SK-N-MC (cell line): ENCODE results near the gene PHETA1.

Source experiments
- DNase-seq: peaks from one replicate; pipeline ENCODE4 v3.0.0-alpha.2; 2011; ENCODE audit warnings: low read depth, low spot score
- H3K27ac ChIP-seq: fragments of 200-600 bp; sonication (generic); 2 replicates; pipeline ENCODE4 v1.5.1; 2016; ENCODE audit warnings: mixed run types
- H3K36me3 ChIP-seq: fragments of 200-600 bp; sonication (generic); 2 replicates; pipeline ENCODE4 v1.6.1; 2017; ENCODE audit warnings: antibody characterized with exemption, low read length, mixed read lengths; ENCODE audit not compliant: insufficient read depth
- H3K4me3 ChIP-seq: fragments of 200-600 bp; sonication (generic); 2 replicates; pipeline ENCODE4 v1.5.1; 2016
- H3K9ac ChIP-seq: fragments of 200-600 bp; sonication (generic); 2 replicates; pipeline ENCODE4 v1.8.0; 2017; ENCODE audit warnings: mixed run types, mixed read lengths; ENCODE audit not compliant: insufficient read length
- H3K9me3 ChIP-seq: fragments of 200-600 bp; sonication (generic); 2 replicates; pipeline ENCODE4 v1.6.1; 2017; ENCODE audit warnings: low read depth, mild to moderate bottlenecking, antibody characterized with exemption, low read length, moderate library complexity, mixed read lengths
- EZH2 ChIP-seq: fragments of 200-600 bp; sonication (generic); IDR thresholded peaks from one replicate; pipeline ENCODE4 v1.6.1; 2017; ENCODE audit warnings: antibody characterized with exemption
- FOXP2 ChIP-seq: optimal IDR thresholded peaks from 2 replicates; pipeline ENCODE3; 2011; ENCODE audit warnings: mild to moderate bottlenecking, moderate library complexity; ENCODE audit not compliant: insufficient read depth; ENCODE audit errors: extremely low read length, control extremely low read depth
- POLR2AphosphoS5 ChIP-seq: IDR thresholded peaks from 2 replicates; pipeline ENCODE4 v1.6.1; 2012; ENCODE audit warnings: mild to moderate bottlenecking, low read depth, low read length, borderline replicate concordance

Gene PHETA1

GRCh38 chr12:111314953-111315539 lies 53.8 kb downstream of the PHETA1 start:
- no peak for DNase-seq
- H3K9ac ChIP-seq = no peak overlapping the region
- no peaks in the 10 kb centered on the region for H3K9me3 ChIP-seq
- TF ChIP-seq FOXP2 (no peak), POLR2AphosphoS5 (no peak), EZH2 (no peak)
- H3K27ac ChIP-seq = no peak overlapping the region
- no peak overlapping the region for H3K4me3 ChIP-seq
- H3K36me3 ChIP-seq = no peaks in the 10 kb centered on the region

- TF ChIP-seq POLR2AphosphoS5 = no peak
- TF ChIP-seq FOXP2 = no peak
- TF ChIP-seq EZH2 = no peak
- Histone ChIP-seq H3K27ac (no peak overlapping the region), H3K4me3 (no peak overlapping the region), H3K9ac (no peak overlapping the region), H3K9me3 (no peaks in the 10 kb centered on the region), H3K36me3 (no peaks in the 10 kb centered on the region)
- DNase-seq = peak; percentile 58
Observed at GRCh38 chr12:111313833-111314259, 55.0 kb downstream of the PHETA1 start.

GRCh38 chr12:111312708-111313107 lies 56.2 kb downstream of the PHETA1 start:
- Histone ChIP-seq H3K9ac (no peak overlapping the region), H3K27ac (no peak overlapping the region), H3K4me3 (no peak overlapping the region), H3K9me3 (no peaks in the 10 kb centered on the region), H3K36me3 (no peaks in the 10 kb centered on the region)
- no peak for DNase-seq
- TF ChIP-seq POLR2AphosphoS5 = no peak
- TF ChIP-seq EZH2 = no peak
- no peak for TF ChIP-seq FOXP2

- DNase-seq = no peak
- Histone ChIP-seq H3K9ac (no peak overlapping the region), H3K27ac (no peak overlapping the region), H3K36me3 (no peaks in the 10 kb centered on the region), H3K9me3 (no peaks in the 10 kb centered on the region), H3K4me3 (no peak overlapping the region)
- TF ChIP-seq EZH2 = no peak
- TF ChIP-seq POLR2AphosphoS5 = no peak
- no peak for TF ChIP-seq FOXP2
Observed at GRCh38 chr12:111312016-111312415, 56.9 kb downstream of the PHETA1 start.

- no peak for TF ChIP-seq POLR2AphosphoS5
- Histone ChIP-seq H3K27ac (no peak overlapping the region), H3K9me3 (no peaks in the 10 kb centered on the region), H3K4me3 (no peak overlapping the region), H3K9ac (no peak overlapping the region), H3K36me3 (no peaks in the 10 kb centered on the region)
- no peak for DNase-seq
Observed at GRCh38 chr12:111311011-111311410, 57.9 kb downstream of the PHETA1 start.
